ENCODE measurements around the gene EEF1A2.

Gene EEF1A2

DNA sequence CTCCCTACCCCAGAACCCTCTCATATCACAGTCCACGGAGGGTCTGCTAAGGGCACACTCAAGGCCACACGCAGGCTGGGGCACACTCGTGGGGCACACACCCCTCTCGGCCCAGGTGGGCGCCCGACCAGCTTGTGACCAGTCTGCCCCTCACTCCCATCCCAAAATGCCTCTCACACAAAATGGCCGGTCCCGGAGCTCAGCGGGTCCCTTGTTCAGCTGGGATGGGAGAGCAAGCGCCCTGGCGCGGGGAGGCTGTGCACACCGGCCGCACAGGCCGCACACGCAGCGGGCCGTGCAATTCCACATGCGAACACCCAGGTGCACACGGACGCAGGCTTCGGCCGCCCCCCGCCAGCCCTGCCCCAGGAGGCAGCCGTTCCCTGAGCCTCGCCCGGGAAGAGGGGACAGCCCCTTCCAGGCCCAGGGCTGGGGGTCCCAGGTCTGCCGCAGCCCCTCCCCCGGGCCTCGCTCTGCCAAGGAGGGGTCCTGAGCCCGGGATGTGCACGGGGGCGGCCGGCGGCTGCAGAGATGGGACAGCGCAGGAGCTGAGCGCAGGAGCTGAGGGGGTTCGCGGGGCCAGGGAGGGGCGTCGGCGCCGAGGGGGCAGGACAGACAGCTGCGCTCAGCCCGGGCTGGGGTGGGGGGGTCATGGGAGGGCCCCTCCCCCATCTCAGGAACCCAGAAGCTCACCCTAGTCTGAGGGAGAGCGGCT, 27.7 kb downstream of the EEF1A2 start:
- TF ChIP-seq, protein P1, sequence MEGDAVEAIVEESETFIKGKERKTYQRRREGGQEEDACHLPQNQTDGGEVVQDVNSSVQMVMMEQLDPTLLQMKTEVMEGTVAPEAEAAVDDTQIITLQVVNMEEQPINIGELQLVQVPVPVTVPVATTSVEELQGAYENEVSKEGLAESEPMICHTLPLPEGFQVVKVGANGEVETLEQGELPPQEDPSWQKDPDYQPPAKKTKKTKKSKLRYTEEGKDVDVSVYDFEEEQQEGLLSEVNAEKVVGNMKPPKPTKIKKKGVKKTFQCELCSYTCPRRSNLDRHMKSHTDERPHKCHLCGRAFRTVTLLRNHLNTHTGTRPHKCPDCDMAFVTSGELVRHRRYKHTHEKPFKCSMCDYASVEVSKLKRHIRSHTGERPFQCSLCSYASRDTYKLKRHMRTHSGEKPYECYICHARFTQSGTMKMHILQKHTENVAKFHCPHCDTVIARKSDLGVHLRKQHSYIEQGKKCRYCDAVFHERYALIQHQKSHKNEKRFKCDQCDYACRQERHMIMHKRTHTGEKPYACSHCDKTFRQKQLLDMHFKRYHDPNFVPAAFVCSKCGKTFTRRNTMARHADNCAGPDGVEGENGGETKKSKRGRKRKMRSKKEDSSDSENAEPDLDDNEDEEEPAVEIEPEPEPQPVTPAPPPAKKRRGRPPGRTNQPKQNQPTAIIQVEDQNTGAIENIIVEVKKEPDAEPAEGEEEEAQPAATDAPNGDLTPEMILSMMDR (IDR thresholded peaks at IDR 0.05; ENCODE audit: low read length, missing control alignments) = no peak
- H3K4me3 ChIP-seq (replicated peaks; ENCODE audit: low read depth, low read length) = no peak overlapping the region
- DNase-seq (ENCODE audit: low read depth) = no peak

DNA sequence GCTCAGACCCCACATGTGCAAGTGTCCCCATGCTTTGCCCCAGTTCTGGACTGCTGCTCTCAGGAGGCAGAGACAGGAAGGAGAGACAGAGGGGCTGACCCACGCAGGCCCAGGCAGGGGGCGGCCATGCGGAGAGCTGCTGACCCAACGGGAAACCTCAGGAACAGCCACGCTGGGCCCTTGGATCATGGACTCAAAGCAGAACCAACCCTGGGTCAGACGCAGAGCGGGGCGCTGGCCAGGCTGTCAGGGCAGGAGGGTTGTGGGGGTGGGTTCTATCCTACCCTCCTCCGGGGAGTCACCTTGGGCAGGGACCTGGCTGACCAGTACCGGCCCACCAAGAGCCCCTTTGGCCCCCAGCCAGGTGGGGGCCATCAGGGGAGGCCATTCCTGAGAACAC, 28.5 kb downstream of the EEF1A2 start:
- H3K4me3 ChIP-seq (replicated peaks; ENCODE audit: low read depth, low read length) = no peak overlapping the region
- no peak for DNase-seq (ENCODE audit: low read depth)
- TF ChIP-seq, protein P1 (IDR thresholded peaks at IDR 0.05; ENCODE audit: low read length, missing control alignments) = no peak

DNA sequence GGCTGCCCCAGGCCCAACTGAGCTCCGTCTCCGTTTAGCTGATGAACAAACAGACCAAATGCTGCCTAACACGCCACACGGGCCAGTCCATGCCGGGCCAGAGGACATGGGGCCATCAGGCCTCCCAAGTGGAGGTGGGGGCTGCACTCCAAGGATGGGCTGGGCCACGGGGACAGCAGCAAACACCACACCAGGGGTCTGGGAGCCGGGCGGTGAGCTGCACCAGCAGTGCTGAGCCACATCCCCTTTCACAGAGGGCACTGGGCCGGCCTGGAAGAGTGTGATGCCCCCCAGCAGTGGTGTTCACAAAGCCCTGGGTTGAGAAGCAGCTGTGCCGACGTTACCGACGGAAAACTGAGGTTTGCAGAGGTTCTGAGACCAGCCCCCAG, 29.2 kb downstream of the EEF1A2 start:
- TF ChIP-seq, protein P1 (IDR thresholded peaks at IDR 0.05; ENCODE audit: low read length, missing control alignments) = no peak
- DNase-seq (ENCODE audit: low read depth) = no peak
- H3K4me3 ChIP-seq (replicated peaks; ENCODE audit: low read depth, low read length) = no peak overlapping the region

GRCh38 chr20:63469019-63469712, 29.7 kb downstream of the EEF1A2 start:
- no peak overlapping the region for H3K4me3 ChIP-seq (replicated peaks; ENCODE audit: low read depth, low read length)
- TF ChIP-seq, protein P1 (IDR thresholded peaks at IDR 0.05; ENCODE audit: low read length, missing control alignments) = no peak
- DNase-seq (ENCODE audit: low read depth) = no peak

DNA sequence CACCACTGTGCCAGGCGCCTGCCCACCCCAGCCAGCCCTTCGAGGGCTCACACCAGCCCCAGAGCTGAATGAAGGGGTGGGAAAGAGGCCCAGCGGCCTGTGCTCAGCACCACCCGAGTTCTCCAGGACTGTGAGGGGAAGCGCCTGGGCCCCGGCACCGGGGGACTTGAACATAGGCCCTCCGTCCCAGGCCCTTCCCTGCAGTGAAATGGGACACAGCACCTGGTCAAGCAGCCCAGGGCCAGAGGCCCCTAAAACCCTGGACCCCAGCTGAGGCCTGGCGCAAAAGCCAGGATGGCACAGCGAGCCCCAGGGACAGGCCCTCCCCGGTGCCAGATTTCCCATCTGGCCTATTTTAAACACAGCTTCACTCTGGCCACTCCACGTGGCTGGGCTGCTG, 30.5 kb downstream of the EEF1A2 start:
- no peak for DNase-seq (ENCODE audit: low read depth)
- no peak overlapping the region for H3K4me3 ChIP-seq (replicated peaks; ENCODE audit: low read depth, low read length)
- TF ChIP-seq, protein P1 (IDR thresholded peaks at IDR 0.05; ENCODE audit: low read length, missing control alignments) = no peak

- no peak overlapping the region for H3K4me3 ChIP-seq (replicated peaks; ENCODE audit: low read depth, low read length)
- DNase-seq (ENCODE audit: low read depth) = no peak
- TF ChIP-seq, protein P1 (IDR thresholded peaks at IDR 0.05; ENCODE audit: low read length, missing control alignments) = no peak
Measured at GRCh38 chr20:63467294-63468083, 31.4 kb downstream of the EEF1A2 start.
